Osteocyte (in vitro differentiated cells): ENCODE data around the gene ARF1. TPM values are rescaled to one million over a fixed set of nuclear protein-coding genes. Genes with fewer than 3 reads are reported as not detected.

Source experiments
- DNase-seq: peaks from one replicate; pipeline ENCODE4 v3.0.0; 2021; ENCODE audit warnings: mixed read lengths; ENCODE audit not compliant: unreplicated experiment; ENCODE audit errors: extremely low spot score
- H3K27ac Mint-ChIP-seq: one replicate; pipeline ENCODE4 v1.8.0; 2021; ENCODE audit warnings: mild to moderate bottlenecking, mixed read lengths; ENCODE audit not compliant: unreplicated experiment
- H3K27me3 Mint-ChIP-seq: one replicate; pipeline ENCODE4 v1.8.0; 2021; ENCODE audit warnings: mixed read lengths; ENCODE audit not compliant: unreplicated experiment
- H3K36me3 Mint-ChIP-seq: one replicate; pipeline ENCODE4 v1.8.0; 2021; ENCODE audit warnings: mixed read lengths; ENCODE audit not compliant: unreplicated experiment
- H3K4me1 Mint-ChIP-seq: one replicate; pipeline ENCODE4 v1.8.0; 2021; ENCODE audit warnings: mixed read lengths; ENCODE audit not compliant: unreplicated experiment
- H3K4me3 Mint-ChIP-seq: one replicate; pipeline ENCODE4 v1.8.0; 2021; ENCODE audit warnings: mild to moderate bottlenecking, moderate library complexity, mixed read lengths; ENCODE audit not compliant: unreplicated experiment
- H3K9me3 Mint-ChIP-seq: one replicate; pipeline ENCODE4 v1.8.0; 2021; ENCODE audit warnings: mixed read lengths; ENCODE audit not compliant: unreplicated experiment
- CTCF ChIP-seq: fragments of 200-600 bp; sonication (generic); IDR thresholded peaks from 2 replicates; pipeline ENCODE4 v1.5.0; 2021; ENCODE audit warnings: antibody characterized with exemption, mild to moderate bottlenecking, moderate library complexity
- total RNA-seq: library from RNA; stranded (reverse); gene quantifications from 2 replicates; pipeline ENCODE4 v1.2.1, GENCODE V29; 2021

Gene ARF1
- total RNA-seq, 1 donor from 2014 or later, result 305 TPM

- no peak for DNase-seq
- peaks cover 32% of the 10 kb centered on the region for H3K36me3 Mint-ChIP-seq
- H3K4me1 Mint-ChIP-seq, result peaks cover 8% of the 10 kb centered on the region
- no peak for TF ChIP-seq CTCF
- H3K9me3 Mint-ChIP-seq, result peaks cover 14% of the 10 kb centered on the region
- no peaks in the 10 kb centered on the region for H3K27me3 Mint-ChIP-seq
- H3K27ac Mint-ChIP-seq, result no peak overlapping the region
- no peak overlapping the region for H3K4me3 Mint-ChIP-seq
Observed at GRCh38 chr1:228095938-228096337, 13.4 kb downstream of the ARF1 start.

GRCh38 chr1:228096416-228097332 is 14.2 kb downstream of the ARF1 start:
- Mint-ChIP-seq H3K4me1 (peaks cover 6% of the 10 kb centered on the region), H3K27me3 (no peaks in the 10 kb centered on the region), H3K27ac (no peak overlapping the region), H3K9me3 (peaks cover 14% of the 10 kb centered on the region), H3K36me3 (peaks cover 32% of the 10 kb centered on the region), H3K4me3 (no peak overlapping the region)
- DNase-seq, result no peak
- no peak for TF ChIP-seq CTCF

DNA sequence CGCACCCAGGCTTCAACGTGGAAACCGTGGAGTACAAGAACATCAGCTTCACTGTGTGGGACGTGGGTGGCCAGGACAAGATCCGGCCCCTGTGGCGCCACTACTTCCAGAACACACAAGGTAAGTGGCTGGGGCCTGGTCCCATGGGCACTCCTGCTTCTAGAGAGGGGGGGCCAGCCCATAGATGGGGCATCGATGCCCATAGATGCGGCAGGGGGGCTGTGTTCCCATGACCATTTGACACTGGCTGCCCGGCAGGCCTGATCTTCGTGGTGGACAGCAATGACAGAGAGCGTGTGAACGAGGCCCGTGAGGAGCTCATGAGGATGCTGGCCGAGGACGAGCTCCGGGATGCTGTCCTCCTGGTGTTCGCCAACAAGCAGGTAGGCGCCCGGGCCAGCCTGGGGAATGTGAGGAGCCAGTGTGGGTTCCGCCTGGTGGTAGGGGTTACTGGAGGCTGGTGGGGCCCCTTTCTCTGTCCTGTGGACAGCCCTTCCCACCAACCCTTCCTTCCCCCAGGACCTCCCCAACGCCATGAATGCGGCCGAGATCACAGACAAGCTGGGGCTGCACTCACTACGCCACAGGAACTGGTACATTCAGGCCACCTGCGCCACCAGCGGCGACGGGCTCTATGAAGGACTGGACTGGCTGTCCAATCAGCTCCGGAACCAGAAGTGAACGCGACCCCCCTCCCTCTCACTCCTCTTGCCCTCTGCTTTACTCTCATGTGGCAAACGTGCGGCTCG is 15.0 kb downstream of the ARF1 start:
- TF ChIP-seq CTCF, result no peak
- Mint-ChIP-seq H3K9me3 (peaks cover 14% of the 10 kb centered on the region), H3K27ac (no peak overlapping the region), H3K4me1 (peaks cover 6% of the 10 kb centered on the region), H3K4me3 (no peak overlapping the region), H3K27me3 (no peaks in the 10 kb centered on the region), H3K36me3 (peaks cover 32% of the 10 kb centered on the region)
- DNase-seq, result no peak

DNA sequence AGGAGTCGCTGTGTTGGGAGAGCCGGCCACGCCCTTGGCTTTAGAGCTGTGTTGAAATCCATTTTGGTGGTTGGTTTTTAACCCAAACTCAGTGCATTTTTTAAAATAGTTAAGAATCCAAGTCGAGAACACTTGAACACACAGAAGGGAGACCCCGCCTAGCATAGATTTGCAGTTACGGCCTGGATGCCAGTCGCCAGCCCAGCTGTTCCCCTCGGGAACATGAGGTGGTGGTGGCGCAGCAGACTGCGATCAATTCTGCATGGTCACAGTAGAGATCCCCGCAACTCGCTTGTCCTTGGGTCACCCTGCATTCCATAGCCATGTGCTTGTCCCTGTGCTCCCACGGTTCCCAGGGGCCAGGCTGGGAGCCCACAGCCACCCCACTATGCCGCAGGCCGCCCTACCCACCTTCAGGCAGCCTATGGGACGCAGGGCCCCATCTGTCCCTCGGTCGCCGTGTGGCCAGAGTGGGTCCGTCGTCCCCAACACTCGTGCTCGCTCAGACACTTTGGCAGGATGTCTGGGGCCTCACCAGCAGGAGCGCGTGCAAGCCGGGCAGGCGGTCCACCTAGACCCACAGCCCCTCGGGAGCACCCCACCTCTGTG is 15.9 kb downstream of the ARF1 start:
- no peak for TF ChIP-seq CTCF
- Mint-ChIP-seq H3K27ac (no peak overlapping the region), H3K27me3 (no peaks in the 10 kb centered on the region), H3K4me3 (no peak overlapping the region), H3K4me1 (peaks cover 11% of the 10 kb centered on the region), H3K36me3 (peaks cover 32% of the 10 kb centered on the region), H3K9me3 (peaks cover 14% of the 10 kb centered on the region)
- DNase-seq, result no peak

- no peak for DNase-seq
- Mint-ChIP-seq H3K4me1 (peaks cover 16% of the 10 kb centered on the region), H3K36me3 (peaks cover 32% of the 10 kb centered on the region), H3K4me3 (no peak overlapping the region), H3K27ac (no peak overlapping the region), H3K9me3 (peaks cover 14% of the 10 kb centered on the region), H3K27me3 (no peaks in the 10 kb centered on the region)
- TF ChIP-seq CTCF, result no peak
Observed at GRCh38 chr1:228099331-228099732, 16.8 kb downstream of the ARF1 start.
